GM19455 (cell line): Measurements from ENCODE around the gene CDC42SE2.
"Not testable (repeated sequence)": the region's sequence is repeated elsewhere in the genome, so short reads cannot be mapped to it uniquely, and the experiment has no call there.

Experiments used
- ATAC-seq: cut with Tn5 transposase; IDR thresholded peaks from one replicate; pipeline ENCODE4 v1.9.1; 2021; ENCODE audit not compliant: unreplicated experiment

The CDC42SE2 gene

GRCh38 chr5:131386779-131387178, 122.9 kb downstream of the CDC42SE2 start:
- no peak for ATAC-seq

DNA sequence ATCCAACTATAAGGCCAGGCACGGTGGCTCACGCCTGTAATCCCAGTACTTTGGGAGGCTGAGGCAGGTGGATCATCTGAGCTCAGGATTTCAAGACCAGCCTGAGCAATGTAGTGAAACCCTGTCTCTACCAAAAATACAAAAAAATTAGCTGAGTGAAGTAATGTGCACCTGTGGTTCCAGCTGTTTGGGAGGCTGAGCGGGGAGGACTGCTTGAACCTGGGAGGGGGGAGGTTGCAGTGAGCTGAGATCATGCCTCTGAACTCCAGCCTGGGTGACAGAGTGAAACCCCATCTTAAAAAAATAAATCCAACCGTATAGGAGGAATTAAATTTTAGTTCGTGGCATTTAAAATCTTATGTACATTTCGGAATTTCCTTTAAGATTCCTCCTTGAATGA, 123.4 kb downstream of the CDC42SE2 start:
- ATAC-seq, result no peak

DNA sequence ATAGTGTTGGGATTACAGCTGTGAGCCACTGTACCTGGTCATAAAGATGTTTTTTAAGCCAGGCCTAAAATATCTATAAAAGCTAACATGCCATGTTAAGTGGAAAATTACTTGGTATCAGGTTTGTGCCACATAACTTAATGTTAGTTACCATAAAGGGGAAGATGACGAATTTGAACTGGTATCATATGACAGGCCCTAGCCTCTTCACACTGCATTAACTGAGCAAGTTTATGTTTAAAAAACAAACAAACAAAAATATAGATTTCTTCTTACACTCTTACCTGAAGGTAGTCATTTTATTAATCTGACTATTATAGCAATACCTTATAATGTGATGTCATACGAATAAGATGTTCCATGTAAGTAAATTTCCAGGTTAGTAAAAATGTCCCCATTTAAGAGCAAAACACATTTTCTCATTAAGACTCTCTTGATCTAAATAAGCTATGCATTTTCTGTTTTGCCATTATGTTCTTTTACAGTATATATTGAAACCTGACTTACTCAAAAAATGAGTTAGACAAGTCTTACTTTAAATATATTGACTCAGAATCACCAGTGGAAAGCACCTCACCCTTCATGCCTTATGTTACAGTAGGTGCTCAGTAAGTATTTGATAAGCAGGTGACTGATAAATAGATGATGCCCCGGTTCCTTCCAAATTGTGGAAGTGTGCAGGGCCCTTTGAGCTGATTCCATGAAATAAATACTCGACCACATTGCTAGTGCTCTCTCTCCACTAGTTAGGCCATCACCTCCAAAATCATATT, 125.4 kb downstream of the CDC42SE2 start:
- ATAC-seq, result no peak

GRCh38 chr5:131389869-131390265, 126.0 kb downstream of the CDC42SE2 start:
- no peak for ATAC-seq

DNA sequence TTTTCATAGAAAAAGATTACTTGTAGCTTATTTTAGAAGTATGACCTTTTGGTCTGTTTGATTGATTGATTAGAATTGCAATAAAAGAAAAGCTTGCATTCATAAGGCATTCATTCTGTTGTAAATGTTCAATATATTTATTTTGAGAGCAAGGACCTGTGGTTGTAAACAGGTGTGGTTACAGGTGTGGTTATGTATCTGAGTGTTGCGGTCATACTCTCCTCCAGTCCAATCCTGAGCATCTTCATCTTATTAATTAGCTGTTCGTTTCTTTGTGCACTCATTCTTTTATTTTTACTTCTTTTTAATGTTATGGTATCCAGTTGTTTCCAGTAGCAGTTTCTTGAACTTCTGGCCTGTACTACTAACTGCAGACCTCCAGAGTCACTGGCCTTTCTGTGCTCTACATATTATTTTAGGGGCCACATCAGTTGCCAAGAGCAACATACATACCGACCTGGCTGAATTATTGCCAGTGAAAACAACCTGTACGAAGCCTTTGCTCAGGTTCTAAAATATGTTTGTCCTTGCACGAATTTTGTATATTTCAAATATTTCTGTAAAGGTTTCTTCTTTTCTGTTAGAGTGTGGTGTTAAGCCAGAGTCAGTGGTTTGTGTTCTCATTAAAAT, 128.7 kb downstream of the CDC42SE2 start:
- no peak for ATAC-seq

GRCh38 chr5:131393498-131393968, 129.7 kb downstream of the CDC42SE2 start:
- ATAC-seq, result no peak

DNA sequence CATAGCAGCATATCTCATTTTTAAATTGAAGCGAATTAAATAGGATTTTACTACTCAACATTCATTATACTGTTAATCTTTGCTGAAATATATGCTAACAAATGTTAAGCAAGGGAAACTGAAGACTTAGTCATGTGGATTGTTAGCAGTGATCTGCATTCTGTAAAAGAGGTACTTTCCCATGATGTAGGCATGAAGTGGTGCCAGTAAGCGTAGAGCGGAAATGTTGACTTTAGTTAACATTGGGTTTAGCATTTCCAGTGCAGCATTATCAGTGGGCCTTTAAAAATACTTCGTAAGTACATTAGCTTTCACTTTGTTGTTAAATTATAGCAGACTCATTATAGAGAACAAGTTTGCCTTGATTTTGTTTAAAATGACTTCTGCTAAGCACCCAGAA, 130.3 kb downstream of the CDC42SE2 start:
- ATAC-seq, result peak; percentile 62

- ATAC-seq, result peak; percentile 82
Measured at GRCh38 chr5:131396015-131396414, 132.2 kb downstream of the CDC42SE2 start.

GRCh38 chr5:131396630-131397273, 132.9 kb downstream of the CDC42SE2 start:
- no peak for ATAC-seq

DNA sequence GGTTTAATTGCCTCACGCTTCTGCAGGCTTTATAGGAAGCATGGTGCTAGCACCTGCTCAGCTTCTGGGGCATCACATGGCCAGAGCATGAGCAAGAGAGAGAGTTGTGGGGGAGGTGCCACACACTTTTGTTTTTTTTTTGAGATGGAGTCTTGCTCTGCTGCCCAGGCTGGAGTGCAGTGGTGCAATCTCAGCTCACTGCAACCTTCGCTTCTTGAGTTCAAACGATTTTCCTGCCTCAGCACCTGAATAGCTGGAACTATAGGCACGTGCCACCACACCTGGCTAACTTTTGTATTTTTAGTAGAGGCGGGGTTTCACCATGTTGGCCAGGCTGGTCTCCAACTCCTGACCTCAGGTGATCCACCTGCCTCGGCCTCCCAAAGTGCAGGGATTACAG, 135.2 kb downstream of the CDC42SE2 start:
- ATAC-seq, result not testable (repeated sequence)

DNA sequence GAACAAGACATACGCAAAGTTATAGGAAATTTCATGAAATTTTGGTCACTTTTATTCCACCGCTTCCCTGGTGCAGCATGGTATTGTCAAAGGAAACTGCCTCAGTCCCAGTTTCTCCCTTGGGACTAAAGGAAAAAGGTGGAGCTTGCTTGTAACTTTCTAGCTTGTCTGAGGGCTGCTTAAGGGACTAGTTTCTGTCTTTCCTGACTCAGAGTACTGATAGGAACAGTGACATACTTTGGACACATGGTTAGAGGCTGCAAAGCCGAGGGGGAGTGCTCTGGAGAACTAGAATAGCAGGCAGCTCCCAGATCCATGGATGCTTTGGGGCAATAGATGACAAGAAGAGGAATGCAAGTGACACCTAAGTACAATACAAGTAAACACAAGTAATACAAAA, 136.7 kb downstream of the CDC42SE2 start:
- no peak for ATAC-seq

- no peak for ATAC-seq
Measured at GRCh38 chr5:131405674-131406073, 141.8 kb downstream of the CDC42SE2 start.

- no peak for ATAC-seq
Measured at GRCh38 chr5:131406076-131406475, 142.2 kb downstream of the CDC42SE2 start.

- ATAC-seq, result no peak
Measured at GRCh38 chr5:131406975-131407638, 143.3 kb downstream of the CDC42SE2 start.

- ATAC-seq, result peak; percentile 59
Measured at GRCh38 chr5:131413605-131414559, 150.0 kb downstream of the CDC42SE2 start.

DNA sequence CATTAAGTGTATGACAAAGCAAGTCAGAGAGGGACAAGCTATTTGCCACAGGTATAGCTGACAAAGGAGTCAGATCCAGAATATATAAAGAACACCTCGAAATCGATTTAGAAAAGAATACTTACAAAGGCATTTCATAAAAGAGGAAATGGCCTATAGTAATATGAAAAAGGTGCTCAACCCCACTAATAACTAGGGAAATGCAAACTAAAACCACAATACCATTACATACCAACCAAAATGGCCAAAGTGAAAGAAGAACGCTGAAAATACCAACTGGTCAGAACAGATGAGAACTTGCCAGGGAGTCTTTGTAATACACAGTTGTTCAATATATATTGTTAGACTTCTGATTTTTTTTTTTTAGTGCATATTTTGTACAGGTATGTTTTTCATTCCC, 152.9 kb downstream of the CDC42SE2 start:
- peak; percentile 77 for ATAC-seq

DNA sequence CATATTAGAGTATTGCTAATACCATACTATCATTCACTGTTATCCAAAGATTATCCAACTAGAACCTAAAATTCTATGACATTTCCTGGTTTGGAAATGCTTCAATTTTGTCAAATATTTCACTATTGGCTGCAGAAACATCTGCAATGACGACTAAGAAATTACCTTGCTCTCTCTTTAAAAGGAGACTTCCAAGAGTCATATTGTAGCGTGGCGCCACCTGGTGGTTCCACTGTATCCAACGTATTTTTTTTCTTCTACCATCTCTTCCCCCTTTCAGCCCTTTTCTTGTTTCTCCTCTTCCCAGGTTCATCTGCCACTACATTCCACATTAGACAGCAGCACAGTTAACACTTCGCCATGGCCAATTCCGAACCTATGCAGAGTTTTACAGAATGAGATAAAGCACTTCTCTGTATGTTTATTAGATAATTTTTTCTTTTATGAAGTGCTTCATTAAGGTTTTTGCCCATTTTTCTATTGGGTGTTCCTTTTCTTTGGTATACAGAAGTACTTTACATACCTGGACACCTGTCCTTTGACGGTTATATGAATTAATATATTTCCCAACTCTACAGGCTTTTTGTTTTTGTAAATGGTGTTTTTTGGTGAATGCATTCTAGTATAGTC, 153.5 kb downstream of the CDC42SE2 start:
- ATAC-seq, result peak; percentile 36

- no peak for ATAC-seq
Measured at GRCh38 chr5:131418846-131419245, 155.0 kb downstream of the CDC42SE2 start.

- ATAC-seq, result no peak
Measured at GRCh38 chr5:131419877-131420276, 156.0 kb downstream of the CDC42SE2 start.

DNA sequence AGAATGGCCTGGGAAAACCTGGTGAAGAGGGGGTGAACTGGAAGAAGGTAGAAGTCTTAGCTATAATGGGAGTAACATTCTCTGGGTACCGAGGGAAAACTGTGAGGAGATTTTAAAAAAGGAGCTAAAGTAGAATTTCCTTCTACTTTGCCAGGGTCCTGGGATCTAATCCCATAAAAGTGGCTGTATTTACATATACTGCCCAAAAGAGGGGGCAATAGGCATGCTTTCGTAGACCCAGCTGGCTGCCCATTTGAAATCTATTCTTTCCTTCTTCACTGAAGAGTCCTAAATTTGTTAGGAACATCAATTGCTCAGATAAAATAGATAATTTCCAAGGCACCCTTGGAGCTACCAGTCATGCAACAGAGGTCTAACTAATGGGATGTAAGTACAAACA, 159.2 kb downstream of the CDC42SE2 start:
- no peak for ATAC-seq
